Activated B cell treated with CpG ODN at 0.5 μM for 24 hours (primary cell): ENCODE measurements around the gene DAP. TPM values are rescaled to one million over a fixed set of nuclear protein-coding genes. Genes with fewer than 3 reads are reported as not detected.
"Not testable (repeated sequence)": the region's sequence is repeated elsewhere in the genome, so short reads cannot be mapped to it uniquely, and the experiment has no call there.

Experiments used
- ATAC-seq: fragments of 200-7000 bp; cut with Tn5 transposase; one replicate; pipeline ENCODE4 v1.10.0; 2021; ENCODE audit warnings: low read depth, mild to moderate bottlenecking, moderate library complexity
- CTCF ChIA-PET: fragments of 350-600 bp; sonication (Branson Sonifier 250); formaldehyde crosslinking; loops from one replicate; lab custom pipeline; 2021; ENCODE audit warnings: antibody characterized with exemption; lab: Charles Lee
- POLR2A ChIA-PET: fragments of 350-600 bp; sonication (Branson Sonifier 250); formaldehyde crosslinking; loops from one replicate; lab custom pipeline; 2021; ENCODE audit warnings: antibody characterized with exemption; lab: Charles Lee
- DNase-seq: peaks from one replicate; pipeline ENCODE4 v3.0.0; 2022
- H3K27ac Mint-ChIP-seq: one replicate; pipeline ENCODE4 v1.8.0; 2020; ENCODE audit warnings: mixed read lengths
- H3K27me3 Mint-ChIP-seq: one replicate; pipeline ENCODE4 v1.8.0; 2021; ENCODE audit warnings: mixed read lengths
- H3K36me3 Mint-ChIP-seq: one replicate; pipeline ENCODE4 v1.8.0; 2021; ENCODE audit warnings: low read depth, mixed read lengths
- H3K4me1 Mint-ChIP-seq: one replicate; pipeline ENCODE4 v1.8.0; 2021; ENCODE audit warnings: mixed read lengths
- H3K4me3 Mint-ChIP-seq: one replicate; pipeline ENCODE4 v1.8.0; 2020; ENCODE audit warnings: mild to moderate bottlenecking, mixed read lengths
- H3K9me3 Mint-ChIP-seq: one replicate; pipeline ENCODE4 v1.8.0; 2020; ENCODE audit warnings: mixed read lengths
- intact Hi-C: fragments of 100-400 bp; cut with micrococcal nuclease; formaldehyde crosslinking; loops from one replicate; pipeline ENCODE4 v1.15.1; 2024
- total RNA-seq: library from RNA; stranded (reverse); gene quantifications from 2 replicates; pipeline ENCODE4 v1.2.3, GENCODE V29; 2022
- TF ChIP-seq, protein P1 (sequence below): fragments of 200-600 bp; IDR thresholded peaks from one replicate; pipeline ENCODE4 v1.8.0; 2022; ENCODE audit warnings: antibody characterized with exemption, mild to moderate bottlenecking

The DAP gene
- total RNA-seq, 1 donor from 2014 or later = 51.3 TPM

GRCh38 chr5:10634050-10634449, 127.0 kb downstream of the DAP start:
- intact Hi-C loops = loop anchor here (1.0 to 10.0 kb wide), 3 partner anchors 25 to 385 kb away; partner anchors contain the start of gene ATPSCKMT
- DNase-seq = no peak

DNA sequence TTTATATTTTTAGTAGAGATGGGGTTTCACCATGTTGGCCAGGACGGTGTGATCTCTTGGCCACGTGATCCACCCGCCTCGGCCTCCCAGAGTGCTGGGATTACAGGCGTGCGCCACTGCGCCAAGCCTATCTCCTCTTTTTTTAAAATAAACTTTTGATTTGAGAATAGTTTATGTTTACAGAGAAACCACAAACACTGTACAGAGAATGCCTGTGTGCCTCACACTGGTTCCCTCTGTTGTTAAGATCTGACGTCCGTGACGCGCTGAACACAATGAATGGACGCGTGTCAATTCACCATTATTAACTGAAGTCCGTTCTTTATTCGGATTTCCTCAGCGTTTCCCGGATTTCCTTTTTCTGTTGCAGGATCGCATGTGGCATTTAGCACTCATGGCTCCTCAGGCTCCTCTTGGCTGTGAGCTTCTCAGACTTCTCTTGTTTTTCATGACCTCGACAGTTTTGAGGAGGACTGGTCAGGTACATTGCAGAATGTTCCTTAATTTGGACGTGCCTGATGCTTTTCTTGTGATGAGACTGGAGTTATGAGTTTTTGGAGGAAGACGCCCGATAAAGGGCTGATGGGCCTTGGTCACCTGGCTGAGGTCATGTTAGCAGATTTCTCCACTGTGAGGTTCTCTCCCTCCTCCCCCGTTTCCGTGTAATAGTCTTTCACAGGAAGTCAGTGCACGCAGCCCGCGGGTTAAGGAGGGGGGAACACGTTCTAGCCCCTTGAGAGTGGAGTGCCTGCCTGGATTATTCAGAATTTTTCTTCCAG, 127.6 kb downstream of the DAP start:
- ATAC-seq (no peak), DNase-seq (no peak)
- ChIA-PET CTCF (interaction anchor here (1.3 to 1.9 kb wide), 3 partner anchors 23 to 71 kb away, joined by 3 to 7 read pairs (median 4); no protein-coding TSS in a partner anchor), POLR2A (interaction anchor here (0.7 to 6.4 kb wide), 17 partner anchors 12 to 384 kb away, joined by 3 to 158 read pairs (median 10); partner anchors contain the start of genes ANKRD33B, ATPSCKMT, CCT5 and DAP)
- peaks cover 1% of the 10 kb centered on the region for H3K9me3 Mint-ChIP-seq
- H3K27ac Mint-ChIP-seq = peak overlapping the region; percentile 99
- peak overlapping the region; percentile 82 for H3K4me3 Mint-ChIP-seq
- intact Hi-C loops = loop anchor here (1.0 to 10.0 kb wide), 3 partner anchors 25 to 384 kb away; partner anchors contain the start of gene ATPSCKMT
- peaks cover 92% of the 10 kb centered on the region for H3K4me1 Mint-ChIP-seq
- TF ChIP-seq, protein P1, sequence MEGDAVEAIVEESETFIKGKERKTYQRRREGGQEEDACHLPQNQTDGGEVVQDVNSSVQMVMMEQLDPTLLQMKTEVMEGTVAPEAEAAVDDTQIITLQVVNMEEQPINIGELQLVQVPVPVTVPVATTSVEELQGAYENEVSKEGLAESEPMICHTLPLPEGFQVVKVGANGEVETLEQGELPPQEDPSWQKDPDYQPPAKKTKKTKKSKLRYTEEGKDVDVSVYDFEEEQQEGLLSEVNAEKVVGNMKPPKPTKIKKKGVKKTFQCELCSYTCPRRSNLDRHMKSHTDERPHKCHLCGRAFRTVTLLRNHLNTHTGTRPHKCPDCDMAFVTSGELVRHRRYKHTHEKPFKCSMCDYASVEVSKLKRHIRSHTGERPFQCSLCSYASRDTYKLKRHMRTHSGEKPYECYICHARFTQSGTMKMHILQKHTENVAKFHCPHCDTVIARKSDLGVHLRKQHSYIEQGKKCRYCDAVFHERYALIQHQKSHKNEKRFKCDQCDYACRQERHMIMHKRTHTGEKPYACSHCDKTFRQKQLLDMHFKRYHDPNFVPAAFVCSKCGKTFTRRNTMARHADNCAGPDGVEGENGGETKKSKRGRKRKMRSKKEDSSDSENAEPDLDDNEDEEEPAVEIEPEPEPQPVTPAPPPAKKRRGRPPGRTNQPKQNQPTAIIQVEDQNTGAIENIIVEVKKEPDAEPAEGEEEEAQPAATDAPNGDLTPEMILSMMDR = no peak
- peaks cover 36% of the 10 kb centered on the region for H3K36me3 Mint-ChIP-seq
- no peaks in the 10 kb centered on the region for H3K27me3 Mint-ChIP-seq

More at GRCh38 chr5:10634050-10634449, 127.0 kb downstream of the DAP start:
- ChIA-PET CTCF (interaction anchor here (1.9 kb wide), 1 partner anchor 55 kb away, joined by 7 read pairs; no protein-coding TSS in a partner anchor), POLR2A (interaction anchor here (0.7 to 6.4 kb wide), 15 partner anchors 11 to 384 kb away, joined by 3 to 158 read pairs (median 6); partner anchors contain the start of genes ANKRD33B, ATPSCKMT, CCT5 and DAP)
- no peaks in the 10 kb centered on the region for H3K27me3 Mint-ChIP-seq
- TF ChIP-seq, protein P1 = no peak
- ATAC-seq = peak; percentile 18
- H3K4me3 Mint-ChIP-seq = peak overlapping the region; percentile 82
- peaks cover 89% of the 10 kb centered on the region for H3K4me1 Mint-ChIP-seq
- H3K27ac Mint-ChIP-seq = peak overlapping the region; percentile 99
- H3K9me3 Mint-ChIP-seq = peaks cover 4% of the 10 kb centered on the region
- peaks cover 40% of the 10 kb centered on the region for H3K36me3 Mint-ChIP-seq

DNA sequence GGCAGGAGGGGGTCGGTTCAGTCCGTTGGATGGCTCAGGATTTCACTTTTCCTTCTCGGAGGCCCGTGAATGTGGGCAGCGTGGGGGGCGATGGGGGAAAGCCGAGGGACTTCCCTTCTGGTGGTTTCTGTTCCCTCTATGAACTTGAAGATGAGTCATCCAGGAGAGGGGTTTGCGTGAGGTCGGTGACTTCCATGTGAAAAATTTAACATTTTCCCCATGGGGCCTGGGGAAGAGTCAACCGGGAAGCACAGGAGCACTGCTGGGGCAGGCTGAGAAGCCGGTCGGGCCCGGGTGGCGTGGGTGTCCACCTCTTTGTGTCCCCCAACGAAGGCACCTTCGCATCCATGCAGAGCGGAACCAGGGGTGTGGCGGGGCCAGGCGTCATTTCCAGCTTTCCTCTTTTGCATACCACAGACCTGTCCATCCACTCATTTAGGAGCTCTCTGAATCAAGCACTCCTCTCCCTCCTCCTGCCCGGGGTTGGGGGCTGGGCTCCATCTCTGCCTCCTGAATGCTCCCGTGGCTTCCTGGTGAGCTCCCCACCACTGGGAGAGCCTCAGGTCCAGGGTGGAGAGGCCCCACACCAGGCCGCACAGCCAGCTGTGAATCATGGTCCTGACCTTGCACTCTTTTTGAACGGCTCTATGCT, 128.8 kb downstream of the DAP start:
- intact Hi-C loops = loop anchor here (1.0 to 10.0 kb wide), 5 partner anchors 25 to 127 kb away; partner anchors contain the start of gene ANKRD33B
- H3K27ac Mint-ChIP-seq = peak overlapping the region; percentile 99
- ChIA-PET CTCF (interaction anchor here (0.5 to 2.2 kb wide), 5 partner anchors 24 to 179 kb away, joined by 3 to 16 read pairs (median 3); partner anchors contain the start of gene ANKRD33B), POLR2A (interaction anchor here (0.6 to 6.4 kb wide), 20 partner anchors 11 to 382 kb away, joined by 3 to 158 read pairs (median 7); partner anchors contain the start of genes ANKRD33B, ATPSCKMT, CCT5 and DAP)
- ATAC-seq = peak; percentile 39
- peak overlapping the region; percentile 84 for H3K4me3 Mint-ChIP-seq
- H3K9me3 Mint-ChIP-seq = no peaks in the 10 kb centered on the region
- H3K27me3 Mint-ChIP-seq = no peaks in the 10 kb centered on the region
- H3K4me1 Mint-ChIP-seq = peaks cover 97% of the 10 kb centered on the region
- H3K36me3 Mint-ChIP-seq = peaks cover 33% of the 10 kb centered on the region
- peak; percentile 77 for DNase-seq
- TF ChIP-seq, protein P1 = no peak

GRCh38 chr5:10631316-10631996, 129.6 kb downstream of the DAP start:
- intact Hi-C loops = loop anchor here (1.0 to 10.0 kb wide), 2 partner anchors 103 to 278 kb away; partner anchors contain the start of gene MARCHF6
- H3K9me3 Mint-ChIP-seq = no peaks in the 10 kb centered on the region
- TF ChIP-seq, protein P1 = no peak
- ChIA-PET POLR2A (interaction anchor here (1.4 to 6.4 kb wide), 9 partner anchors 12 to 381 kb away, joined by 4 to 158 read pairs (median 15); partner anchors contain the start of genes ANKRD33B, ATPSCKMT, CCT5 and MARCHF6), CTCF (interaction anchor here (0.5 to 2.2 kb wide), 4 partner anchors 22 to 178 kb away, joined by 3 to 16 read pairs (median 3); partner anchors contain the start of gene ANKRD33B)
- H3K36me3 Mint-ChIP-seq = peaks cover 34% of the 10 kb centered on the region
- no peak for DNase-seq
- H3K4me1 Mint-ChIP-seq = peaks cover 98% of the 10 kb centered on the region
- ATAC-seq = peak; percentile 2
- no peaks in the 10 kb centered on the region for H3K27me3 Mint-ChIP-seq
- H3K4me3 Mint-ChIP-seq = peak overlapping the region; percentile 84
- peak overlapping the region; percentile 99 for H3K27ac Mint-ChIP-seq

DNA sequence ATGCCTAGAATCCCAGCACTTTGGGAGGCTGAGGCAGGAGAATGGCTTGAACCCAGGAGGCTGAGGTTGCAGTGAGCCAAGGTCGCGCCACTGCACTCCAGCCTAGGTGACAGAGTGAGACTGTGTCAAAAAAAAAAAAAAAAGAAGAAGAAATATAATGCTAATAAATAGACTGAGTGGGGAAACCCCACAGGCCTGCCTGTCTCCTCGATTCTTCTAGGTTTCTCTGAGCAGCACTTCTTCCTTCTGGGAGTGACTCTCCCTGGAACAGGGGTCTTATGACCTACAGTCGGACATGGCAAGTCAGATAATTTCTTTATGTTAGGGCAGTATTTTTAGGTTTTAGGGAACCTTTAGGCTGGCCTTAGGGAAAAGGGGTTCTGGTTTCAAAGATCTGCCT, 130.3 kb downstream of the DAP start:
- Mint-ChIP-seq H3K4me3 (peak overlapping the region; percentile 84), H3K27ac (peak overlapping the region; percentile 99), H3K4me1 (peaks cover 96% of the 10 kb centered on the region), H3K36me3 (peaks cover 37% of the 10 kb centered on the region)
- H3K9me3 Mint-ChIP-seq, H3K27me3 Mint-ChIP-seq, DNase-seq, ATAC-seq: not testable (repeated sequence)
- POLR2A ChIA-PET = interaction anchor here (2.4 to 6.4 kb wide), 3 partner anchors 24 to 66 kb away, joined by 12 to 158 read pairs (median 43); partner anchors contain the start of gene ANKRD33B
- CTCF ChIA-PET = interaction anchor here (1.1 to 2.2 kb wide), 2 partner anchors 21 to 178 kb away, joined by 3 to 16 read pairs; no protein-coding TSS in a partner anchor
- intact Hi-C loops = loop anchor here (1.0 to 10.0 kb wide), 2 partner anchors 104 to 277 kb away; partner anchors contain the start of gene MARCHF6
